CD8-positive, alpha-beta memory T cell (primary cell): ENCODE data around the gene AKAP8L. TPM values are rescaled to one million over a fixed set of nuclear protein-coding genes. Genes with fewer than 3 reads are reported as not detected.

ENCODE experiments used
- CTCF ChIA-PET: fragments of 350-600 bp; sonication (Branson Sonifier 250); formaldehyde crosslinking; loops from one replicate; lab custom pipeline; 2021; ENCODE audit warnings: antibody characterized with exemption; lab: Charles Lee
- POLR2A ChIA-PET: fragments of 350-600 bp; sonication (Branson Sonifier 250); formaldehyde crosslinking; loops from one replicate; lab custom pipeline; 2021; ENCODE audit warnings: antibody characterized with exemption; lab: Charles Lee
- DNase-seq, 5 donors: peaks; one replicate each; pipeline versions ENCODE4 v3.0.0 to v3.0.0-alpha.2; 2020 to 2022; ENCODE audit warnings: mixed read lengths in 1 of 5
- H3K27ac ChIP-seq: one replicate; pipeline ENCODE4 v1.7.0; 2013; ENCODE audit warnings: low read depth, mild to moderate bottlenecking, low read length, moderate library complexity
- H3K27me3 ChIP-seq: 2 replicates; pipeline ENCODE4 v1.7.0; 2013; ENCODE audit warnings: low read length, mild to moderate bottlenecking; ENCODE audit not compliant: insufficient read depth, poor library complexity, severe bottlenecking
- H3K36me3 ChIP-seq: 2 replicates; pipeline ENCODE4 v1.7.0; 2013; ENCODE audit warnings: mild to moderate bottlenecking, low read length, moderate library complexity; ENCODE audit not compliant: insufficient read depth
- H3K4me1 ChIP-seq: 2 replicates; pipeline ENCODE4 v1.7.0; 2013; ENCODE audit warnings: mild to moderate bottlenecking, low read length, moderate library complexity; ENCODE audit not compliant: insufficient read depth
- H3K4me3 ChIP-seq: 2 replicates; pipeline ENCODE4 v1.7.0; 2013; ENCODE audit warnings: mild to moderate bottlenecking, low read length
- H3K9me3 ChIP-seq: 2 replicates; pipeline ENCODE4 v1.7.0; 2013; ENCODE audit warnings: mild to moderate bottlenecking, low read length
- H3K27ac Mint-ChIP-seq, 8 donors: one replicate each; pipeline ENCODE4 v1.8.0; 2020 to 2021; ENCODE audit warnings: mixed read lengths in 8 of 8, mild to moderate bottlenecking in 6 of 8, inconsistent platforms in 3 of 8, moderate library complexity in 3 of 8
- H3K27me3 Mint-ChIP-seq, 2 donors: one replicate each; pipeline ENCODE4 v1.8.0; 2020 to 2021; ENCODE audit warnings: mixed read lengths in 2 of 2, mild to moderate bottlenecking in 1 of 2, moderate library complexity in 1 of 2
- H3K36me3 Mint-ChIP-seq, 3 donors: one replicate each; pipeline ENCODE4 v1.8.0; 2020 to 2021; ENCODE audit warnings: mixed read lengths in 3 of 3, inconsistent platforms in 1 of 3, mild to moderate bottlenecking in 1 of 3
- H3K4me1 Mint-ChIP-seq, 3 donors: one replicate each; pipeline ENCODE4 v1.8.0; 2020 to 2021; ENCODE audit warnings: mixed read lengths in 3 of 3, inconsistent platforms in 1 of 3, mild to moderate bottlenecking in 1 of 3
- H3K4me3 Mint-ChIP-seq, 7 donors: one replicate each; pipeline ENCODE4 v1.8.0; 2020 to 2021; ENCODE audit warnings: mixed read lengths in 7 of 7, mild to moderate bottlenecking in 6 of 7, moderate library complexity in 4 of 7, inconsistent platforms in 2 of 7
- H3K9me3 Mint-ChIP-seq, 5 donors: one replicate each; pipeline ENCODE4 v1.8.0; 2020 to 2022; ENCODE audit warnings: mixed read lengths in 5 of 5, mild to moderate bottlenecking in 3 of 5, moderate library complexity in 2 of 5, inconsistent platforms in 1 of 5
- polyA plus RNA-seq: library from polyadenylated mRNA; unstranded; fragments of 300-500 nt; fragmentation: Illumina TruSeq; gene quantifications from one replicate; pipeline ENCODE4 v1.2.3, GENCODE V29; 2021
- total RNA-seq, 2 experiments: library from RNA; stranded (reverse); gene quantifications; one replicate each; pipeline ENCODE4 v1.2.3, GENCODE V29; 2021

The AKAP8L gene, protein sequence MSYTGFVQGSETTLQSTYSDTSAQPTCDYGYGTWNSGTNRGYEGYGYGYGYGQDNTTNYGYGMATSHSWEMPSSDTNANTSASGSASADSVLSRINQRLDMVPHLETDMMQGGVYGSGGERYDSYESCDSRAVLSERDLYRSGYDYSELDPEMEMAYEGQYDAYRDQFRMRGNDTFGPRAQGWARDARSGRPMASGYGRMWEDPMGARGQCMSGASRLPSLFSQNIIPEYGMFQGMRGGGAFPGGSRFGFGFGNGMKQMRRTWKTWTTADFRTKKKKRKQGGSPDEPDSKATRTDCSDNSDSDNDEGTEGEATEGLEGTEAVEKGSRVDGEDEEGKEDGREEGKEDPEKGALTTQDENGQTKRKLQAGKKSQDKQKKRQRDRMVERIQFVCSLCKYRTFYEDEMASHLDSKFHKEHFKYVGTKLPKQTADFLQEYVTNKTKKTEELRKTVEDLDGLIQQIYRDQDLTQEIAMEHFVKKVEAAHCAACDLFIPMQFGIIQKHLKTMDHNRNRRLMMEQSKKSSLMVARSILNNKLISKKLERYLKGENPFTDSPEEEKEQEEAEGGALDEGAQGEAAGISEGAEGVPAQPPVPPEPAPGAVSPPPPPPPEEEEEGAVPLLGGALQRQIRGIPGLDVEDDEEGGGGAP
- 10 to 100 TPM; 74.5 to 74.9 TPM for total RNA-seq
- 69.8 TPM for polyA plus RNA-seq

DNA sequence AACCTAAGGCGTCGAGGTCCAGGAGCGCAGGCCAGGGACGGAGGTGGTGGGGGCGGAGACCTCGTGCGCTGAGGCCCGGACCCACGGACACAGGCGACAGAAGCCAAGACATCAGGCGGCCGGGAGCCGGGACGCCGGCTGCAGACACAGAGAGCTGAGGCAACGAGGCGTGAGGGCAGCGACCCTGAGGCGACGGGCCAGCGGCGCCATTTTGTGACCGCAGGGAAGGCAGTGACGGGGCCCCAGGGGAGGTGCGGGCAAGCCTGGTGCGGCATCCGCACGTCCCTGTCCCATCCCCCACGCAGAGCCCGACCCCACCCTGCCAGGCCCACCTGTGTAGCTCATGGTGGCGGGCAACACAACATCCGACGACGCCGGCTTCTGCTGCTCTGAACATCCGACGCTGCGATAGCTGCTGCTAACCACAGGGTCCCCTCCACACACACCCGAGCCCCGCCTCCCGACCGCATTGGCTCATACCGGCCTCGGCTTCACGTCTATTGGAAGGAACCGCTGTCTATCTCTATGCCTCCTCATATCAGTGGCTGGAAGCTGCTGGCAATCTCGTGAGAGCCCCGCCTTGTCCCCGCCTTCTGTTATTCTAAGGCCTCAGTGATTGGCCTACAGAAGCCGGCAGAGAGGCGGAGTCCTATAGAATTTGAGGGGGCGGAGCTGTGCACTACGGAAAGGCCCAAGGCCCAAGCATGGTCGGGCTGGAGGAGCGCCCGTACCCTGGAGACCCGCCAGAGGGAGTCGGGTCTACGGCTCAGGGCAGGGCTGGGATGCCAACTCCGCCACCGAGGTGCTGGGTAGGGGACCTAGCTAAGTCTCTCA lies at the start of gene AKAP8L:
TSS of gene AKAP8L (minus strand) at position 410 of the 834 bp plus-strand sequence. CDS start at position 345, 65 bp downstream.
- Mint-ChIP-seq H3K9me3 (no peaks in the 10 kb centered on the region), H3K27me3 (peaks cover 0 to 3% of the 10 kb centered on the region in 2 donors), H3K36me3 (peaks cover 6 to 41% (median 10%) of the 10 kb centered on the region in 3 donors), H3K4me1 (peaks cover 36 to 51% (median 48%) of the 10 kb centered on the region in 3 donors), H3K4me3 (peak within 1 kb of the TSS; percentile 94 to 100 (median 98)), H3K27ac (peak within 1 kb of the TSS; percentile 87 to 99 (median 98))
- DNase-seq = peak; percentile 97 to 100 (median 99)
- Histone ChIP-seq H3K9me3 (no peaks in the 10 kb centered on the region), H3K4me1 (peaks cover 42% of the 10 kb centered on the region), H3K27ac (peak within 1 kb of the TSS; percentile 81), H3K27me3 (no peaks in the 10 kb centered on the region), H3K4me3 (peak within 1 kb of the TSS; percentile 77), H3K36me3 (peaks cover 8% of the 10 kb centered on the region)
- ChIA-PET CTCF (interaction anchor here (0.7 to 5.0 kb wide), 44 partner anchors 9 to 265 kb away, joined by 3 to 183 read pairs (median 4); partner anchors contain the start of genes AKAP8, BRD4, PGLYRP2 and RASAL3), POLR2A (interaction anchor here (0.5 to 3.1 kb wide), 22 partner anchors 9 to 906 kb away, joined by 3 to 61 read pairs (median 4); partner anchors contain the start of genes AKAP8, KLF2, RASAL3 and WIZ)

DNA sequence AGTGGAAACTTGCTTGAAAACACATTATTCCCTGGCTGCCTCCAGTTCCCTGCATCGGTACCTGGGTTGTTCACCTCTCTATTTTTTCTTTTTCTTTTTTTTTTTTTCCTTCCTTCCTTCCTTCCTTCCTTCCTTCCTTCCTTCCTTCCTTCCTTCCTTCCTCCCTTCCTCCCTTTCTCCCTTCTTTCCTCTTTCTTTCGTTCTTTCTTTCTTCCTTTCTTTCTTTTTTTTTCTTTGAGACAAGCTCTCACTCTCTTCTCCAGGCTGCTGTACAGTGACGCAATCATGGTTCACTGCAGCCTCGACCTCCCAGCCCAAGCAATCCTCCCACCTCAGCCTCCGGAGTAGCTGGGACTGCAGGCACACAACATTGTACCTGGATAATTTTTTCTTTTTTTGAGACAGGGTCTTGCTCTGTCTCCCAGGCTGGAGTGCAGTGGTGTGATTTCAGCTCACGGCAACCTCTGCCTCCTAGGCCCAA lies 49.0 kb upstream of the AKAP8L start:
- peaks cover 0 to 3% of the 10 kb centered on the region in 2 donors for H3K27me3 Mint-ChIP-seq
- H3K27ac Mint-ChIP-seq = peak overlapping the region; percentile 82 to 98 (median 90)
- peaks cover 48 to 67% (median 58%) of the 10 kb centered on the region in 3 donors for H3K4me1 Mint-ChIP-seq
- no peak overlapping the region for H3K4me3 ChIP-seq
- H3K36me3 Mint-ChIP-seq = peaks cover 0 to 14% (median 0%) of the 10 kb centered on the region in 3 donors
- peak overlapping the region in 5 of 7 donors; percentile 18 to 77 (median 61) for H3K4me3 Mint-ChIP-seq
- no peaks in the 10 kb centered on the region for H3K36me3 ChIP-seq
- H3K9me3 Mint-ChIP-seq = no peaks in the 10 kb centered on the region
- CTCF ChIA-PET = interaction anchor here (1.1 to 2.5 kb wide), 6 partner anchors 11 to 87 kb away, joined by 3 to 22 read pairs (median 6); partner anchors contain the start of gene PGLYRP2
- POLR2A ChIA-PET = interaction anchor here (0.6 to 3.4 kb wide), 5 partner anchors 16 to 89 kb away, joined by 3 to 13 read pairs (median 4); partner anchors contain the start of gene AKAP8
- H3K9me3 ChIP-seq = no peaks in the 10 kb centered on the region
- peaks cover 53% of the 10 kb centered on the region for H3K4me1 ChIP-seq
- no peaks in the 10 kb centered on the region for H3K27me3 ChIP-seq
- DNase-seq = no peak
- no peak overlapping the region for H3K27ac ChIP-seq

GRCh38 chr19:15466851-15467733 lies 48.3 kb upstream of the AKAP8L start:
- H3K9me3 Mint-ChIP-seq = no peaks in the 10 kb centered on the region
- H3K4me3 ChIP-seq = no peak overlapping the region
- ChIA-PET POLR2A (interaction anchor here (0.6 to 3.4 kb wide), 5 partner anchors 15 to 89 kb away, joined by 3 to 13 read pairs (median 4); partner anchors contain the start of gene AKAP8), CTCF (interaction anchor here (1.1 to 2.5 kb wide), 8 partner anchors 11 to 88 kb away, joined by 3 to 22 read pairs (median 5); partner anchors contain the start of gene PGLYRP2)
- H3K4me1 ChIP-seq = peaks cover 60% of the 10 kb centered on the region
- peak overlapping the region; percentile 58 to 89 (median 76) for H3K4me3 Mint-ChIP-seq
- peak overlapping the region; percentile 82 to 98 (median 90) for H3K27ac Mint-ChIP-seq
- H3K27ac ChIP-seq = no peak overlapping the region
- no peaks in the 10 kb centered on the region for H3K36me3 ChIP-seq
- peak; percentile 22 to 72 (median 38) for DNase-seq
- H3K27me3 Mint-ChIP-seq = peaks cover 0 to 3% of the 10 kb centered on the region in 2 donors
- H3K27me3 ChIP-seq = no peaks in the 10 kb centered on the region
- peaks cover 0 to 18% (median 0%) of the 10 kb centered on the region in 3 donors for H3K36me3 Mint-ChIP-seq
- H3K4me1 Mint-ChIP-seq = peaks cover 52 to 72% (median 65%) of the 10 kb centered on the region in 3 donors
- no peaks in the 10 kb centered on the region for H3K9me3 ChIP-seq

GRCh38 chr19:15464394-15465385 lies 45.9 kb upstream of the AKAP8L start, which contains the start of gene RASAL3:
Gene RASAL3, minus strand, starts transcription at chr19:15464544. Its CDS starts 186 bp downstream, at chr19:15464358.
- Histone ChIP-seq H3K4me3 (peak within 1 kb of the TSS; percentile 98), H3K9me3 (no peaks in the 10 kb centered on the region), H3K27ac (peak within 1 kb of the TSS; percentile 80), H3K4me1 (peaks cover 79% of the 10 kb centered on the region), H3K27me3 (no peaks in the 10 kb centered on the region), H3K36me3 (peaks cover 23% of the 10 kb centered on the region)
- H3K9me3 Mint-ChIP-seq = no peaks in the 10 kb centered on the region
- H3K4me3 Mint-ChIP-seq = peak within 1 kb of the TSS; percentile 92 to 99 (median 97)
- peak; percentile 51 to 75 (median 60) for DNase-seq
- peaks cover 0 to 3% of the 10 kb centered on the region in 2 donors for H3K27me3 Mint-ChIP-seq
- H3K27ac Mint-ChIP-seq = peak within 1 kb of the TSS; percentile 91 to 99 (median 97)
- CTCF ChIA-PET = interaction anchor here (2.6 to 5.4 kb wide), 4 partner anchors 12 to 91 kb away, joined by 15 to 35 read pairs (median 20); partner anchors contain the start of gene AKAP8L
- POLR2A ChIA-PET = interaction anchor here (0.7 to 3.4 kb wide), 12 partner anchors 9 to 91 kb away, joined by 3 to 18 read pairs (median 6); partner anchors contain the start of genes AKAP8, AKAP8L and WIZ
- peaks cover 60 to 80% (median 75%) of the 10 kb centered on the region in 3 donors for H3K4me1 Mint-ChIP-seq
- H3K36me3 Mint-ChIP-seq = peaks cover 0 to 38% (median 2%) of the 10 kb centered on the region in 3 donors

GRCh38 chr19:15463861-15464371 lies 45.1 kb upstream of the AKAP8L start:
- H3K4me1 Mint-ChIP-seq = peaks cover 55 to 74% (median 71%) of the 10 kb centered on the region in 3 donors
- no peaks in the 10 kb centered on the region for H3K9me3 ChIP-seq
- POLR2A ChIA-PET = interaction anchor here (0.6 to 3.1 kb wide), 11 partner anchors 9 to 92 kb away, joined by 3 to 18 read pairs (median 7); partner anchors contain the start of genes AKAP8, AKAP8L and WIZ
- no peaks in the 10 kb centered on the region for H3K9me3 Mint-ChIP-seq
- H3K27me3 Mint-ChIP-seq = peaks cover 0 to under 1% of the 10 kb centered on the region in 2 donors
- peak overlapping the region; percentile 80 for H3K27ac ChIP-seq
- H3K4me1 ChIP-seq = peaks cover 74% of the 10 kb centered on the region
- DNase-seq = peak; percentile 66 to 86 (median 80)
- peak overlapping the region; percentile 91 to 99 (median 97) for H3K27ac Mint-ChIP-seq
- peaks cover 0 to 44% (median 2%) of the 10 kb centered on the region in 3 donors for H3K36me3 Mint-ChIP-seq
- CTCF ChIA-PET = interaction anchor here (0.8 to 5.4 kb wide), 6 partner anchors 12 to 92 kb away, joined by 3 to 35 read pairs (median 16); partner anchors contain the start of gene AKAP8L
- peaks cover 26% of the 10 kb centered on the region for H3K36me3 ChIP-seq
- no peaks in the 10 kb centered on the region for H3K27me3 ChIP-seq
- peak overlapping the region; percentile 98 for H3K4me3 ChIP-seq
- H3K4me3 Mint-ChIP-seq = peak overlapping the region; percentile 92 to 99 (median 97)
